Neural cell (in vitro differentiated cells): ENCODE data around the gene MARF1. TPM values are rescaled to one million over a fixed set of nuclear protein-coding genes. Genes with fewer than 3 reads are reported as not detected.

ENCODE experiments used
- H2AFZ ChIP-seq: fragments of 200-600, 300-800 bp; sonication (generic), shearing (Covaris generic); 2 replicates; pipeline ENCODE4 v1.6.0; 2014; ENCODE audit warnings: low read depth, mild to moderate bottlenecking, antibody characterized with exemption, low read length, moderate library complexity
- H3F3A ChIP-seq: fragments of 200-600 bp; shearing (Covaris generic); 2 replicates; pipeline ENCODE4 v1.6.1; 2016; ENCODE audit warnings: mild to moderate bottlenecking, moderate library complexity, mixed read lengths, antibody characterized with exemption, low read length; ENCODE audit not compliant: insufficient read depth, poor library complexity, severe bottlenecking
- H3K27ac ChIP-seq: fragments of 200-600, 300-800 bp; sonication (generic), shearing (Covaris generic); 2 replicates; pipeline ENCODE4 v1.5.1; 2014; ENCODE audit warnings: mild to moderate bottlenecking, low read length, moderate library complexity
- H3K27me3 ChIP-seq: fragments of 300-800, 200-600 bp; sonication (generic), shearing (Covaris generic); 2 replicates; pipeline ENCODE4 v1.6.0; 2014; ENCODE audit warnings: mild to moderate bottlenecking, low read depth, low read length, moderate library complexity; ENCODE audit not compliant: insufficient read depth
- H3K36me3 ChIP-seq: fragments of 300-800, 200-600 bp; sonication (generic), shearing (Covaris generic); 2 replicates; pipeline ENCODE4 v1.5.1; 2014; ENCODE audit warnings: mild to moderate bottlenecking, antibody characterized with exemption, low read length, moderate library complexity; ENCODE audit not compliant: insufficient read depth
- H3K4me2 ChIP-seq: fragments of 300-800, 200-600 bp; sonication (generic), shearing (Covaris generic); 2 replicates; pipeline ENCODE4 v1.6.0; 2014; ENCODE audit warnings: mild to moderate bottlenecking, low read length
- H3K4me3 ChIP-seq: fragments of 300-800, 200-600 bp; sonication (generic), shearing (Covaris generic); 2 replicates; pipeline ENCODE4 v1.5.1; 2014; ENCODE audit warnings: mild to moderate bottlenecking, low read length, moderate library complexity
- H3K79me2 ChIP-seq: fragments of 200-600 bp; shearing (Covaris generic); replicated peaks from 2 replicates; pipeline ENCODE4 v1.6.0; 2014; ENCODE audit warnings: mild to moderate bottlenecking, low read length, moderate library complexity; ENCODE audit not compliant: insufficient read depth
- H3K9ac ChIP-seq: fragments of 300-800, 200-600 bp; sonication (generic), shearing (Covaris generic); 2 replicates; pipeline ENCODE4 v1.6.1; 2016; ENCODE audit warnings: mild to moderate bottlenecking, low read length, mixed read lengths
- H3K9me2 ChIP-seq: fragments of 200-600 bp; shearing (Covaris generic); 2 replicates; pipeline ENCODE4 v1.6.1; 2016; ENCODE audit warnings: mild to moderate bottlenecking, low read length, mixed read lengths; ENCODE audit not compliant: insufficient read depth
- H3K9me3 ChIP-seq: fragments of 200-600, 300-800 bp; sonication (generic), shearing (Covaris generic); 2 replicates; pipeline ENCODE4 v1.6.1; 2016; ENCODE audit warnings: mild to moderate bottlenecking, mixed run types, low read length, moderate library complexity, mixed read lengths
- H4K20me1 ChIP-seq: fragments of 200-600 bp; shearing (Covaris generic); 2 replicates; pipeline ENCODE4 v1.6.1; 2016; ENCODE audit warnings: mild to moderate bottlenecking, mixed run types; ENCODE audit not compliant: insufficient read depth
- CTCF ChIP-seq: fragments of 450-650 bp; IDR thresholded peaks from 2 replicates; pipeline ENCODE4 v1.5.1; 2014; ENCODE audit warnings: antibody characterized with exemption, mild to moderate bottlenecking, moderate library complexity; ENCODE audit not compliant: poor library complexity, severe bottlenecking
- EP300 ChIP-seq: fragments of 450-650 bp; conservative IDR thresholded peaks from 2 replicates; pipeline ENCODE4 v1.6.1; 2014; ENCODE audit warnings: antibody characterized with exemption, mild to moderate bottlenecking, moderate library complexity; ENCODE audit not compliant: poor library complexity, severe bottlenecking
- EZH2 ChIP-seq: fragments of 200-600, 300-800 bp; shearing (Covaris generic), sonication (generic); IDR thresholded peaks from 2 replicates; pipeline ENCODE4 v1.6.1; 2014; ENCODE audit warnings: antibody characterized with exemption, low read length, borderline replicate concordance, mild to moderate bottlenecking; ENCODE audit not compliant: insufficient read depth, poor library complexity, severe bottlenecking
- MXI1 ChIP-seq: fragments of 450-650 bp; conservative IDR thresholded peaks from 2 replicates; pipeline ENCODE4 v1.6.1; 2014; ENCODE audit warnings: antibody characterized with exemption, mild to moderate bottlenecking; ENCODE audit not compliant: poor library complexity, severe bottlenecking
- POLR2AphosphoS5 ChIP-seq: IDR thresholded peaks from 2 replicates; pipeline ENCODE4 v1.6.1; 2012
- RAD21 ChIP-seq: fragments of 450-650 bp; conservative IDR thresholded peaks from 2 replicates; pipeline ENCODE4 v1.6.1; 2014; ENCODE audit warnings: antibody characterized with exemption, mild to moderate bottlenecking, moderate library complexity
- REST ChIP-seq: IDR thresholded peaks from 2 replicates; pipeline ENCODE4 v1.6.1; 2012; ENCODE audit warnings: borderline replicate concordance
- SMC3 ChIP-seq: fragments of 450-650 bp; conservative IDR thresholded peaks from 2 replicates; pipeline ENCODE4 v1.6.1; 2014; ENCODE audit warnings: antibody characterized with exemption, mild to moderate bottlenecking, moderate library complexity; ENCODE audit not compliant: poor library complexity
- TAF1 ChIP-seq: IDR thresholded peaks from 2 replicates; pipeline ENCODE4 v1.6.1; 2012; ENCODE audit warnings: low read depth
- polyA plus RNA-seq: library from polyadenylated mRNA; depleted of rRNA; stranded (reverse); fragments of >200 nt; gene quantifications from 2 replicates; pipeline ENCODE4 v1.2.3, GENCODE V29; 2014

Gene MARF1
- polyA plus RNA-seq, 1 donor from 2014 or later: 23.2 TPM

DNA sequence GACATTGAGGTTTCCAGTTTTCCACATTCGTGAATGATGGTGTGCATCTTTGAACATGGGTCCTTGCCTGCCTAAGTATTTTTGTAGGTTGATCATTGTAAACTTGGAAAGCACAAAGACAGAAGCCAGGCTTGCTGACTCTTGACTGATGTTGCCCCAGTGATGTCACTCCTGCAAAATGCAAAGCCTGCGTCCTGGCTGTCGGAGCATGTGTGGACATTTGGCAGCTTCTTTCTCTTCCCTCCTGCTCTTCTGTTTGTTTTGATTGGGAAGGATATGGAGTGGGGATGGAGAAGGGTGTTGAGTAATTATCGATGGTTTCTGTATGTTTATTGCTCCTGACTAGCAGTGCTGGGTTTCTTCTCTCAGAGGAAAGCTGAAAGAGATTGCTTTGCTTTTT lies 10.3 kb upstream of the MARF1 start:
- Histone ChIP-seq H3K9ac (no peak overlapping the region), H3K4me3 (no peak overlapping the region), H2AFZ (no peak overlapping the region), H3K36me3 (no peaks in the 10 kb centered on the region), H3K9me3 (no peaks in the 10 kb centered on the region), H3K27ac (no peak overlapping the region), H3F3A (no peaks in the 10 kb centered on the region), H3K9me2 (no peaks in the 10 kb centered on the region), H3K79me2 (no peaks in the 10 kb centered on the region), H4K20me1 (no peaks in the 10 kb centered on the region), H3K27me3 (peaks cover 5% of the 10 kb centered on the region), H3K4me2 (no peak overlapping the region)
- TF ChIP-seq SMC3 (no peak), TAF1 (no peak), POLR2AphosphoS5 (no peak), EZH2 (no peak), REST (no peak), EP300 (no peak), CTCF (no peak), MXI1 (no peak), RAD21 (no peak)

GRCh38 chr16:15652293-15653001 lies 9.5 kb upstream of the MARF1 start:
- H3K9ac ChIP-seq: no peak overlapping the region

More at GRCh38 chr16:15652293-15653001, 9.5 kb upstream of the MARF1 start:
- Histone ChIP-seq H3F3A (no peaks in the 10 kb centered on the region), H3K79me2 (no peaks in the 10 kb centered on the region), H3K36me3 (no peaks in the 10 kb centered on the region), H4K20me1 (no peaks in the 10 kb centered on the region), H3K27ac (no peak overlapping the region), H3K9me3 (no peaks in the 10 kb centered on the region), H3K4me2 (no peak overlapping the region), H3K9me2 (no peaks in the 10 kb centered on the region), H2AFZ (no peak overlapping the region), H3K4me3 (no peak overlapping the region), H3K27me3 (peaks cover 5% of the 10 kb centered on the region)
- TF ChIP-seq POLR2AphosphoS5: no peak
- no peak for TF ChIP-seq EZH2
- TF ChIP-seq CTCF: no peak
- TF ChIP-seq TAF1: no peak
- no peak for TF ChIP-seq EP300
- TF ChIP-seq REST: no peak
- TF ChIP-seq RAD21: no peak
- TF ChIP-seq SMC3: no peak
- TF ChIP-seq MXI1: no peak
